ENCODE results near the gene TMEM229A. TPM values are rescaled to one million over a fixed set of nuclear protein-coding genes. Genes with fewer than 3 reads are reported as not detected.
A peak's percentile ranks its signal among the peaks of the same experiment; 100 is the strongest.
"Not testable (repeated sequence)": the region's sequence is repeated elsewhere in the genome, so short reads cannot be mapped to it uniquely, and the experiment has no call there.

Gene TMEM229A
- total RNA-seq (ENCODE audit: unreplicated experiment), result not detected
- long read RNA-seq, result 0 reads

GRCh38 chr7:124032369-124033094, at the start of gene TMEM229A:
TMEM229A (minus strand) TSS chr7:124033067; CDS start chr7:124033003, 64 bp downstream.
- peaks cover 16% of the 10 kb centered on the region for H3K27me3 Mint-ChIP-seq (ENCODE audit: unreplicated experiment)
- no peak within 1 kb of the TSS for H3K27ac Mint-ChIP-seq (ENCODE audit: unreplicated experiment)
- H3K36me3 Mint-ChIP-seq (ENCODE audit: unreplicated experiment), result no peaks in the 10 kb centered on the region
- peak; percentile 66 for DNase-seq
- H3K4me1 Mint-ChIP-seq (ENCODE audit: low read depth, unreplicated experiment), result peaks cover 1% of the 10 kb centered on the region
- H3K9me3 Mint-ChIP-seq (ENCODE audit: unreplicated experiment), result peaks cover 4% of the 10 kb centered on the region
- no peak for TF ChIP-seq CTCF (IDR thresholded peaks at IDR 0.05; ENCODE audit: partially characterized antibody, unreplicated experiment)
- peak within 1 kb of the TSS; percentile 96 for H3K4me3 Mint-ChIP-seq (ENCODE audit: unreplicated experiment)

- not testable (repeated sequence) for H3K27me3 Mint-ChIP-seq (ENCODE audit: unreplicated experiment); H3K9me3 Mint-ChIP-seq (ENCODE audit: unreplicated experiment); H3K4me1 Mint-ChIP-seq (ENCODE audit: low read depth, unreplicated experiment); H3K27ac Mint-ChIP-seq (ENCODE audit: unreplicated experiment); DNase-seq; H3K4me3 Mint-ChIP-seq (ENCODE audit: unreplicated experiment); H3K36me3 Mint-ChIP-seq (ENCODE audit: unreplicated experiment)
These were observed 49.4 kb upstream of the TMEM229A start for GRCh38 chr7:124082234-124082633.

GRCh38 chr7:124077546-124077945, 44.7 kb upstream of the TMEM229A start:
- no peaks in the 10 kb centered on the region for H3K36me3 Mint-ChIP-seq (ENCODE audit: unreplicated experiment)
- peaks cover 3% of the 10 kb centered on the region for H3K27me3 Mint-ChIP-seq (ENCODE audit: unreplicated experiment)
- no peaks in the 10 kb centered on the region for H3K4me1 Mint-ChIP-seq (ENCODE audit: low read depth, unreplicated experiment)
- TF ChIP-seq CTCF (IDR thresholded peaks at IDR 0.05; ENCODE audit: partially characterized antibody, unreplicated experiment), result peak; percentile 10
- DNase-seq, result no peak
- H3K27ac Mint-ChIP-seq (ENCODE audit: unreplicated experiment), result no peak overlapping the region
- H3K4me3 Mint-ChIP-seq (ENCODE audit: unreplicated experiment), result no peak overlapping the region
- H3K9me3 Mint-ChIP-seq (ENCODE audit: unreplicated experiment), result no peaks in the 10 kb centered on the region

GRCh38 chr7:124076841-124077240, 44.0 kb upstream of the TMEM229A start:
- Mint-ChIP-seq H3K9me3 (ENCODE audit: unreplicated experiment) (no peaks in the 10 kb centered on the region), H3K4me1 (ENCODE audit: low read depth, unreplicated experiment) (no peaks in the 10 kb centered on the region), H3K27ac (ENCODE audit: unreplicated experiment) (no peak overlapping the region), H3K36me3 (ENCODE audit: unreplicated experiment) (no peaks in the 10 kb centered on the region), H3K4me3 (ENCODE audit: unreplicated experiment) (no peak overlapping the region), H3K27me3 (ENCODE audit: unreplicated experiment) (peaks cover 3% of the 10 kb centered on the region)
- no peak for DNase-seq
- no peak for TF ChIP-seq CTCF (IDR thresholded peaks at IDR 0.05; ENCODE audit: partially characterized antibody, unreplicated experiment)

- Mint-ChIP-seq H3K4me3 (ENCODE audit: unreplicated experiment) (no peak overlapping the region), H3K4me1 (ENCODE audit: low read depth, unreplicated experiment) (no peaks in the 10 kb centered on the region), H3K27me3 (ENCODE audit: unreplicated experiment) (no peaks in the 10 kb centered on the region), H3K27ac (ENCODE audit: unreplicated experiment) (no peak overlapping the region), H3K9me3 (ENCODE audit: unreplicated experiment) (no peaks in the 10 kb centered on the region), H3K36me3 (ENCODE audit: unreplicated experiment) (no peaks in the 10 kb centered on the region)
- no peak for DNase-seq
- TF ChIP-seq CTCF (IDR thresholded peaks at IDR 0.05; ENCODE audit: partially characterized antibody, unreplicated experiment), result no peak
These were observed 41.1 kb upstream of the TMEM229A start for GRCh38 chr7:124074007-124074406.

All from glutamatergic neuron (in vitro differentiated cells).